KOPT-K1 (cell line): ENCODE results near the gene TMEM225B.
"Not testable (repeated sequence)": the region's sequence is repeated elsewhere in the genome, so short reads cannot be mapped to it uniquely, and the experiment has no call there.

ENCODE experiments used
- H3K27ac ChIP-seq: fragments of 200-600 bp; sonication (generic); 2 replicates; pipeline ENCODE4 v1.5.1; 2016; ENCODE audit warnings: antibody characterized with exemption, mild to moderate bottlenecking, low read depth, low read length; ENCODE audit not compliant: poor library complexity, severe bottlenecking
- H3K36me3 ChIP-seq: fragments of 200-600 bp; sonication (generic); 2 replicates; pipeline ENCODE4 v1.5.1; 2017; ENCODE audit warnings: antibody characterized with exemption, mild to moderate bottlenecking, low read length, moderate library complexity; ENCODE audit not compliant: insufficient read depth
- H3K9me3 ChIP-seq: fragments of 200-600 bp; sonication (generic); 2 replicates; pipeline ENCODE4 v1.5.1; 2017; ENCODE audit warnings: antibody characterized with exemption, low read length, mild to moderate bottlenecking; ENCODE audit not compliant: insufficient read depth, poor library complexity, severe bottlenecking

TMEM225B gene

GRCh38 chr7:99652671-99653070 lies 54.6 kb downstream of the TMEM225B start:
- Histone ChIP-seq H3K27ac (no peak overlapping the region), H3K36me3 (no peaks in the 10 kb centered on the region), H3K9me3 (no peaks in the 10 kb centered on the region)

DNA sequence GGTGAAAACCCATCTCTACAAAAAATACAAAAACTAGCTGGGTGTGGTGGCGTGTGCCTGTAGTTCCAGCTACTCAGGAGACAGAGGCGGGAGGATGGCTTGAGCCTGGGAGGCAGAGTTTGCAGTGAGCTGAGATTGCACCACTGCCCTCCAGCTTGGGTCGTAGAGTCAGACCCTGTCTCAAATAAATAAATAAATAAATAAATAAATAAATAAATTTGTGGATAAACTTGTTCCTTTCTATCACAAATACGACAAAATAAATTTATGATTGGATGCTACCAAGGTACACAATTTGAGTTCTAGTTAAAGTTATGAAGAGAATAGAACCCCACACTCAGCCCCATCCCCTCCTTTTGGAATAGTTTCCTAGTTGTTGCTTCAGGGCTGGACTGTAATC lies 55.2 kb downstream of the TMEM225B start:
- H3K36me3 ChIP-seq, H3K9me3 ChIP-seq, H3K27ac ChIP-seq: not testable (repeated sequence)

- Histone ChIP-seq H3K27ac (no peak overlapping the region), H3K9me3 (no peaks in the 10 kb centered on the region), H3K36me3 (no peaks in the 10 kb centered on the region)
Measured at GRCh38 chr7:99653754-99654153, 55.7 kb downstream of the TMEM225B start.

DNA sequence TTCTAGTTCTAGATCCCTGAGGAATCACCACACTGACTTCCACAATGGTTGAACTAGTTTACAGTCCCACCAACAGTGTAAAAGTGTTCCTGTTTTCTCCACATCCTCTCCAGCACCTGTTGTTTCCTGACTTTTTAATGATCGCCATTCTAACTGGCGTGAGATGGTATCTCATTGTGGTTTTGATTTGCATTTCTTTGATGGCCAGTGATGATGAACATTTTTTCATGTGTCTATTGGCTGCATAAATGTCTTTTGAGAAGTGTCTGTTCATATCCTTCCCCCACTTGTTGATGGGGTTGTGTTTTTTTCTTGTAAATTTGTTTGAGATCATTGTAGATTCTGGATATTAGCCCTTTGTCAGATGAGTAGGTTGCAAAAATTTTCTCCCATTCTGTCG lies 56.6 kb downstream of the TMEM225B start:
- H3K27ac ChIP-seq, H3K36me3 ChIP-seq, H3K9me3 ChIP-seq: not testable (repeated sequence)

DNA sequence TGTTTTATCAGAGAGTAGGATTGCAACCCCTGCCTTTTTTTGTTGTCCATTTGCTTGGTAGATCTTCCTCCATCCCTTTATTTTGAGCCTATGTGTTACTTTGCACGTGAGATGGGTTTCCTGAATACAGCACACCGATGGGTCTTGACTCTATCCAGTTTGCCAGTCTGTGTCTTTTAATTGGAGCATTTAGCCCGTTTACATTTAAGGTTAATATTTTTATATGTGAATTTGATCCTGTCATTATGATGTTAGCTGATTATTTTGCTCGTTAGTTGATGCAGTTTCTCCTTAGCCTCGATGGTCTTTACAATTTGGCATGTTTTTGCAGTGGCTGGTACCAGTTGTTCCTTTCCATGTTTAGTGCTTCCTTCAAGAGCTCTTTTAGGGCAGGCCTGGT lies 59.8 kb downstream of the TMEM225B start:
- not testable (repeated sequence) for H3K27ac ChIP-seq, H3K9me3 ChIP-seq, H3K36me3 ChIP-seq
